SK-N-SH (cell line): Measurements from ENCODE around the gene LARGE1.
"Not testable (repeated sequence)": the region's sequence is repeated elsewhere in the genome, so short reads cannot be mapped to it uniquely, and the experiment has no call there.

Source experiments
- NFIC ChIP-seq: IDR thresholded peaks from 2 replicates; pipeline ENCODE4 v1.4.0; 2012; ENCODE audit warnings: borderline replicate concordance
- TF ChIP-seq, protein P1 (sequence below): fragments of 200-600 bp; sonication (generic); IDR thresholded peaks from 2 replicates; pipeline ENCODE4 v1.6.1; 2017; ENCODE audit warnings: antibody characterized with exemption, mild to moderate bottlenecking, moderate library complexity

DNA sequence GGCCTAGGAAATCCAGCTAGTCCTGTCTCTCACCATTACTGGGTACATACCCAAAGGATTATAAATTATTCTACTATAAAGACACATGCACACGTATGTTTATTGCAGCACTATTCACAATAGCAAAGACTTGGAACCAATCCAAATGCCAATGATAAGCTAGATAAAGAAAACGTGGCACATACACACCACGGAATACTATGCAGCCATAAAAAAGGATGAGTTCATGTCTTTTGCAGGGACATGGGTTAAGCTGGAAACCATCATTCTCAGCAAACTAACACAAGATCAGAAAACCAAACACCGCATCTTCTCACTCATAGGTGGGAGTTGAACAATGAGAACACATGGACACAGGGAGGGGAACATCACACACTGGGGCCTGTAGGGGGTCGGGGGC lies 61.6 kb downstream of the LARGE1 start:
- not testable (repeated sequence) for TF ChIP-seq NFIC
- TF ChIP-seq, protein P1, sequence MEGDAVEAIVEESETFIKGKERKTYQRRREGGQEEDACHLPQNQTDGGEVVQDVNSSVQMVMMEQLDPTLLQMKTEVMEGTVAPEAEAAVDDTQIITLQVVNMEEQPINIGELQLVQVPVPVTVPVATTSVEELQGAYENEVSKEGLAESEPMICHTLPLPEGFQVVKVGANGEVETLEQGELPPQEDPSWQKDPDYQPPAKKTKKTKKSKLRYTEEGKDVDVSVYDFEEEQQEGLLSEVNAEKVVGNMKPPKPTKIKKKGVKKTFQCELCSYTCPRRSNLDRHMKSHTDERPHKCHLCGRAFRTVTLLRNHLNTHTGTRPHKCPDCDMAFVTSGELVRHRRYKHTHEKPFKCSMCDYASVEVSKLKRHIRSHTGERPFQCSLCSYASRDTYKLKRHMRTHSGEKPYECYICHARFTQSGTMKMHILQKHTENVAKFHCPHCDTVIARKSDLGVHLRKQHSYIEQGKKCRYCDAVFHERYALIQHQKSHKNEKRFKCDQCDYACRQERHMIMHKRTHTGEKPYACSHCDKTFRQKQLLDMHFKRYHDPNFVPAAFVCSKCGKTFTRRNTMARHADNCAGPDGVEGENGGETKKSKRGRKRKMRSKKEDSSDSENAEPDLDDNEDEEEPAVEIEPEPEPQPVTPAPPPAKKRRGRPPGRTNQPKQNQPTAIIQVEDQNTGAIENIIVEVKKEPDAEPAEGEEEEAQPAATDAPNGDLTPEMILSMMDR, result not testable (repeated sequence)
